GM12864 (cell line): ENCODE data around the gene QRICH1.

Experiments
- DNase-seq: peaks from one replicate; pipeline ENCODE4 v3.0.0-alpha.2; 2011; ENCODE audit warnings: low read depth
- H3K4me3 ChIP-seq: 2 replicates; pipeline ENCODE4 v1.5.1; 2011; ENCODE audit warnings: mild to moderate bottlenecking, low read depth, low read length, control low read depth
- TF ChIP-seq, protein P1 (sequence below): IDR thresholded peaks from 2 replicates; pipeline ENCODE4 v1.5.1; 2011; ENCODE audit warnings: low read depth, mild to moderate bottlenecking, moderate library complexity, low read length, control low read depth, inconsistent platforms; ENCODE audit errors: missing control alignments

QRICH1 gene

DNA sequence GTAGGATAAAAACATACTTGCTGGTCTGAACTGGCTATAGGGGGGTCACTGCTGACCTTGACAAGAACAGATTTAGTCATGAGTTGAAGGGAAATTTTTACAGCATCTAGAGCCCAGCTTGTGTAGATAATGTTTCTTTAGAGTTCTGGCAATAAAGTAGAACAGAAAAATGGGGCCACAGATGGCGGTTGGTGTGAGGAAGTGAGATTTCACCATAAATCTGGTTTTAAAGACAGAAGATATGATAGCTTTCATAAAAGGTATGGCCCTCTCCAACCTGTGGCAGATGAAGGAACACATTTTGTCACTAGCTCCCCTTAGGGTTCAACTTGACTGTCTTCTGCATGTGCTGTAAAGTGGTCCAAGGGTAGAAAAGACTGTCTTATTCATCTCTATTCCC is 40.3 kb downstream of the QRICH1 start:
- TF ChIP-seq, protein P1, sequence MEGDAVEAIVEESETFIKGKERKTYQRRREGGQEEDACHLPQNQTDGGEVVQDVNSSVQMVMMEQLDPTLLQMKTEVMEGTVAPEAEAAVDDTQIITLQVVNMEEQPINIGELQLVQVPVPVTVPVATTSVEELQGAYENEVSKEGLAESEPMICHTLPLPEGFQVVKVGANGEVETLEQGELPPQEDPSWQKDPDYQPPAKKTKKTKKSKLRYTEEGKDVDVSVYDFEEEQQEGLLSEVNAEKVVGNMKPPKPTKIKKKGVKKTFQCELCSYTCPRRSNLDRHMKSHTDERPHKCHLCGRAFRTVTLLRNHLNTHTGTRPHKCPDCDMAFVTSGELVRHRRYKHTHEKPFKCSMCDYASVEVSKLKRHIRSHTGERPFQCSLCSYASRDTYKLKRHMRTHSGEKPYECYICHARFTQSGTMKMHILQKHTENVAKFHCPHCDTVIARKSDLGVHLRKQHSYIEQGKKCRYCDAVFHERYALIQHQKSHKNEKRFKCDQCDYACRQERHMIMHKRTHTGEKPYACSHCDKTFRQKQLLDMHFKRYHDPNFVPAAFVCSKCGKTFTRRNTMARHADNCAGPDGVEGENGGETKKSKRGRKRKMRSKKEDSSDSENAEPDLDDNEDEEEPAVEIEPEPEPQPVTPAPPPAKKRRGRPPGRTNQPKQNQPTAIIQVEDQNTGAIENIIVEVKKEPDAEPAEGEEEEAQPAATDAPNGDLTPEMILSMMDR, result no peak
- DNase-seq, result no peak

DNA sequence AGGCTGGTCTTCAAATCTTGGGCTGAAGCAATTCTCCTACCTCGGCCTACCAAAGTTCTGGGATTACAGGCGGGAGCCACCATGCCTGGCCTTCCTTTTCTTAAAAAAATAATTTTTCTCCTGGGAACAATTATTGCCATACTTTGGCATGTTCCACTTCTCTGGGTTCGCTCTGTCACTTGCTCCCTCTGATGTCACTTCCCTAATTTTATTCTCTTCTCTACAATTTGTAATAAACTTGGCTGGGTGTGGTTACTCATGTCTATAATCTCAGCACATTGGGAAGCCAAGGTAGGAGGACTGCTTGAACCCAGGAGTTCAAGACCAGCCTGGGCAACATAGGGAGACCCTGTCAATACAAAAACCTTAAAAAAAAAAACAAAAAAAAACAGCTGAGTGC is 58.6 kb downstream of the QRICH1 start:
- DNase-seq, result no peak
- TF ChIP-seq, protein P1, result no peak
- H3K4me3 ChIP-seq, result no peak overlapping the region

More for the DNA sequence above, 40.3 kb downstream of the QRICH1 start:
- no peak overlapping the region for H3K4me3 ChIP-seq

DNA sequence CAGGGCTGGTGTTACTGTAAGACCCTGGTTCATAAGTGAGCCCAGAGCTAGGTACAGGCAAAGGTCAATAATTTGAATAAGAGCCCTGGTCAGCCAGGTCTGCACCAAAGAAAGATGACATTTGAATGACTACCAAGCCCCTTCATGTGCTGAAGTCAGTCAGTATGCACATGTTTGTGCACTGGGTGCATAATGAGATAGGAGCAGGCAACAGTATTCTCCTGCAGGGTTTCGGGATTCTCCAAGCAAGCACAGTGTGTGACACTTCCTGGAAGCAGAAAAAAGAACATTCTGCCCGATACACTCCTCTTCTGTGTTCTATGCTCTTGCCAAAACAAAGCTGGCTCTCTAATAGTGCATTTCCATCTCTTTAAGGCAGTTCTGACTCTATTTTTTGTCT is 59.2 kb downstream of the QRICH1 start:
- H3K4me3 ChIP-seq, result no peak overlapping the region
- TF ChIP-seq, protein P1, result no peak
- DNase-seq, result no peak

DNA sequence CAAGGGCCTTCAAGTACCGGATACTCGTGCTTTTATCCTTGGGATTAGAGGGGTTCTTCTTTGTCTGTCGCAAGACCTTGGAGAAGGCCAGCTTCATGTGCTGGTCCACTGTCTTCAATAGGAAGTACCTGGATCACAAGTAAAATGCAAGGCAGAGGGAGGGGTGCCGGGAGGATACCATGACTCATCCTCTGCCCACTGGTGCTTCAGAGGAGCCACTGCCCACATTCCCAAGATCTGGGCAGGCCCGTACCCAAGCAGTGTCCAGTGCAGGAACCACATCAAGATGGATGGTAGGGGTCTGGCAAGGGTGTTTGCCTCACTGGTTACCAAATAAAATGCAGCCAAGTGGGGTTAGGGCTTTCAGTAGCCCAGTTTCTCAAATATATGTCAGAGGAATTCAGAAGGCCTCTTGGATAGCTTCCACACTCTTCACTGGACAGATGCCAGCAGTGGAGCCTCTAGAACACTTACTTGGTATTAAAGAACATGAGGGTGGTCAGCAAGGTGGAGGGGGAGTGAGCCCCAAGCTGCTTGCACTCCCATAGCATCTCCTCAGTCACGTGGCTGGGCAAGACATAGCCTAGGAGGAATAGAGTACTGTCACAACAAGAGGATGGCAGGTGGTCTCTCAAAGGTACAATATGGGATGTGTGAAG is 61.1 kb downstream of the QRICH1 start:
- TF ChIP-seq, protein P1, result no peak
- DNase-seq, result no peak
- H3K4me3 ChIP-seq, result no peak overlapping the region

DNA sequence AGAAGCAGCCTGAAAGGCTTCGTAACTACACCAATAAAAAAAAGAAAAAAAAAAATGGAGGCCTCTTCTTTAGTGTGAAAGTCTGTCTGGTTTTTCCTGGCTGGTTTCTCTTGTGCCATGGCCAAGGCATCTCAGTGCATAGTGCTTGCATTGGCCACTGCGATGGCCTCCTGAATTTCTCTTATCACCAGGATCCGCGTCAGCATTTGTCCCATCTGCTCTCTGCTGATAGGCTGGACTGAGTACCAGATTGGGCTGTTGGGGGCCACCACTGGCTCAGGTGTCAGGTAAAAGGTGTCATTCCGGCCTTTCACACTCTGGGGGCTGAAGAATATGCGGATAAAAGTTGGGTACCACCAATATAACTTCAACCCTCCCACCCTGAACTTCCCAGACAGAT is 63.5 kb downstream of the QRICH1 start:
- no peak for DNase-seq
- no peak overlapping the region for H3K4me3 ChIP-seq
- TF ChIP-seq, protein P1, result no peak

DNA sequence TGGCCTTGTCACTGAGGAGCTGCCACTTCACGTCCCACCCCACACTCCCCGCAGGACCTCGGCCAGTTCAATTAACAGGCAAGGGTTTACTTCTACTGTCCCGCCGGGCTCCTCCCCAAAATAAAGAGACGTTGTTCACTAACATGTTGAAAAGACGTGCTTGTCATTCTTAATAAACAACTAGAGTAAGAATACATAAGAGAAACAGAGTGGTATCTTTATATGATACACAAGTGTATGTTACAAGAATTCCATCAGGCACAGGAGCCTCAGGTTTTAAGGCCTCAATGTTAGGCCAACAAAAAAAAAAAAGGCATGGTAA is 64.3 kb downstream of the QRICH1 start:
- TF ChIP-seq, protein P1, result no peak
- no peak for DNase-seq
- H3K4me3 ChIP-seq, result peak overlapping the region; percentile 87; the same call in 1 of the 2 replicates
